ENCODE results near the gene PGAP2.

The PGAP2 gene

DNA sequence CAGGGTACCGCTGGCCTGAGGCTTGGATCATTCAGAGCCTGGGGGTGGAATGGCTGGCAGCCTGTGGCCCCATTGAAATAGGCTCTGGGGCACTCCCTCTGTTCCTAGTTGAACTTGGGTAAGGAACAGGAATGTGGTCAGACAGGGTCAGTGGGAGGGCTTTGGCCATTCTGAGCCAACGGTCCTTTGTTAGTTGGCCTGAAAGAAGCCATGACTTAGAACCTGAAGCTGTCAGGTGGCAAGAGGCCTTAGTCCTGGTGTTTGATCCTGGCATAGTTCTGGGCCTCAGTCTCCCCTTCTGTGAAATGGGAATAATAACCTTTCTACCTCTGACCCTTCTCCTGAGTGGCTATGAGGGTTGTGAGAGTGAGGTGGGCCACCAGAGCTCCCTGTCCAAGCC, 8.3 kb downstream of the PGAP2 start:
- no peaks in the 10 kb centered on the region for H3K9me3 ChIP-seq (ENCODE audit: control insufficient read depth, insufficient read depth, low read length)

DNA sequence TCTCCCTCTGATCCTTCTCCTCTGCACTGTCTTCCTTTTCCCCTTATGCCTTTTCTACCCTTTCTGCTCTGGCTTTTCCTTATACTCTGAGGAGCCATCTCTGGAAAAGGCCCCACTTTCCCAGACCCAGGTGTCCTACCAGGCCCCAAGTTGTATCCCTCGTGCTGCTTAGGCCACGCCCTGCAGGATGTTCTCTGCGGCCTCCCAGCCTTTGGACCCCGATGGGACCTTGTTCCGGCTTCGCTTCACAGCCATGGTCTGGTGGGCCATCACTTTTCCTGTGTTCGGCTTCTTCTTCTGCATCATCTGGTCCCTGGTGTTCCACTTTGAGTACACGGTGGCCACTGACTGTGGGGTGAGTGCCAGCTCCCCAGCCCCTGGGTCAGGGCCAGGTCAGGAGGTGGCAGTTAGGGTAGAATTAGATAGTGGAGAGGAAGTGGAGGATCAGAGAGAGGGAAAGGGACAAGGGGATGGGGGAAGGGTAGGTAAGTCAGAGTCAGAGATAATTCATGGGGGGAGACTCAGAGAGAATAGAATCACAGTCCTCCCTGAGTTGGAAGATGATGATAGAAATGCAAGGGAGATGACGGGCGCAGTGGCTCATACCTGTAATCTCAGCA, 8.9 kb downstream of the PGAP2 start:
- Histone ChIP-seq H3K4me1 (ENCODE audit: insufficient read depth, low read length) (no peaks in the 10 kb centered on the region), H3K9me3 (ENCODE audit: control insufficient read depth, insufficient read depth, low read length) (no peaks in the 10 kb centered on the region), H3K36me3 (ENCODE audit: insufficient read depth, low read length) (no peaks in the 10 kb centered on the region; the same call in 1 of the 2 replicates), H3K9ac (ENCODE audit: low read depth, low read length) (no peak overlapping the region)

More for the DNA sequence above, 8.3 kb downstream of the PGAP2 start:
- Histone ChIP-seq H3K36me3 (ENCODE audit: insufficient read depth, low read length) (no peaks in the 10 kb centered on the region; the same call in 1 of the 2 replicates), H3K4me1 (ENCODE audit: insufficient read depth, low read length) (no peaks in the 10 kb centered on the region), H3K9ac (ENCODE audit: low read depth, low read length) (no peak overlapping the region)

DNA sequence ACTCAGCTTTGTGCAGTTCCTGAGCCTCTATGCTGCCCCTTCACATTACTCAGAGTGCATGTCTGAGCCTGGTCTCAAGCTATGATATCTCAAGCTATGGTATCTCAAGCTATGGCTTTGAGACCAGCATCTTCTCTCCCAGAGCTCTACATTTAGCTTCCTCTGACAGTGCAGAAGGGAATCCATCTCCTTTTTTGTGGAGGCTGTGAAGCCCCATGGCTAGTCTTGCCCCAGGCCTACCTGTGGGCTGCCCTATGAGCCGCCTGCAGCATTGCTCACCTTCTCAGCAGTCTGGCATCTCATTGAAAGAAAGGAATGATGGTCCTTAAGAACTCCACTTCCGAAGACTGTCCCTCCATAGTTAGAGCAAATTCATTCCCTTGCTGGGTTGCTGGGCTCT, 12.6 kb downstream of the PGAP2 start:
- no peaks in the 10 kb centered on the region; the same call in 1 of the 2 replicates for H3K36me3 ChIP-seq (ENCODE audit: insufficient read depth, low read length)
- H3K9ac ChIP-seq (ENCODE audit: low read depth, low read length): no peak overlapping the region
- peaks cover 12% of the 10 kb centered on the region for H3K4me1 ChIP-seq (ENCODE audit: insufficient read depth, low read length)
- H3K9me3 ChIP-seq (ENCODE audit: control insufficient read depth, insufficient read depth, low read length): no peaks in the 10 kb centered on the region

DNA sequence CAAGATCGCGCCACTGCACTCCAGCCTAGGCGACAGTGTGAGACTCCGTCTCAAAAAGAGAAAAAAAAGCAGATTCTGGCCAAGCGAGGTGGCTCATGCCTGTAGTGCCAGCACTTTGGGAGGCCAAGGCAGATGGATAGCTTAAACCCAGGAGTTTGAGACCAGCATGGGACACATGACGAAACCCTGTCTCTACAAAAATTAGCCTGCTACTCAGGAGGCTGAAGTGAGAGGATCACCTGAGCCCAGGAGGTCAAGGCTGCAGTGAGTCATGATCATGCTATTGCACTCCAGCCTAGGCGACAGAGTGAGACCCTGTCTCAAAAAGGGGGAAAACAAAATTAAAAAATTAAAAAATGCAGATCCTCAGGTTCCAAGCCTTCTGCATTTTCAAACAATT, 14.0 kb downstream of the PGAP2 start:
- peaks cover 24% of the 10 kb centered on the region for H3K4me1 ChIP-seq (ENCODE audit: insufficient read depth, low read length)
- peaks cover 7% of the 10 kb centered on the region for H3K36me3 ChIP-seq (ENCODE audit: insufficient read depth, low read length)

DNA sequence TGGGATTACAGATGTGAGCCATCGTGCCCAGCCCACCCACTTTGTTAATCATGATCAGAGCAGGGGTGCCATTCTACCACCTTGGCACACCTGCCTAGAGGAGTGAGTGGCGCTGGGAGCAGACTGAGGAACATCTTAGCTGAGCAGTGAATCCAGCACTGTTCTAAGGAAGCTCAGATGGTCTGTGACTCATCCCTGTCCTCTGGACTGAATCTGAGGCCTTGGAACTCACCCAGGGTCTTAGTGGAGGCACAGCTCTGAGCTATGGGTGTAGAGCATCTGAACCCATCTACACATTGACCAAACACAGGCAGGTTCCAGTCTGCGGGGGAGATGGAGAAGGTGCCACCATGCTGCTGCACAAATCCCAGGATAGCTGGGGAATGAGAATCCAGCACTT, 14.9 kb downstream of the PGAP2 start:
- Histone ChIP-seq H3K36me3 (ENCODE audit: insufficient read depth, low read length) (peaks cover 7% of the 10 kb centered on the region; the same call in 1 of the 2 replicates), H3K9me3 (ENCODE audit: control insufficient read depth, insufficient read depth, low read length) (no peaks in the 10 kb centered on the region), H3K9ac (ENCODE audit: low read depth, low read length) (no peak overlapping the region), H3K4me1 (ENCODE audit: insufficient read depth, low read length) (peaks cover 26% of the 10 kb centered on the region)

More for the DNA sequence above, 14.0 kb downstream of the PGAP2 start:
- H3K9ac ChIP-seq (ENCODE audit: low read depth, low read length): no peak overlapping the region
- no peaks in the 10 kb centered on the region for H3K9me3 ChIP-seq (ENCODE audit: control insufficient read depth, insufficient read depth, low read length)

DNA sequence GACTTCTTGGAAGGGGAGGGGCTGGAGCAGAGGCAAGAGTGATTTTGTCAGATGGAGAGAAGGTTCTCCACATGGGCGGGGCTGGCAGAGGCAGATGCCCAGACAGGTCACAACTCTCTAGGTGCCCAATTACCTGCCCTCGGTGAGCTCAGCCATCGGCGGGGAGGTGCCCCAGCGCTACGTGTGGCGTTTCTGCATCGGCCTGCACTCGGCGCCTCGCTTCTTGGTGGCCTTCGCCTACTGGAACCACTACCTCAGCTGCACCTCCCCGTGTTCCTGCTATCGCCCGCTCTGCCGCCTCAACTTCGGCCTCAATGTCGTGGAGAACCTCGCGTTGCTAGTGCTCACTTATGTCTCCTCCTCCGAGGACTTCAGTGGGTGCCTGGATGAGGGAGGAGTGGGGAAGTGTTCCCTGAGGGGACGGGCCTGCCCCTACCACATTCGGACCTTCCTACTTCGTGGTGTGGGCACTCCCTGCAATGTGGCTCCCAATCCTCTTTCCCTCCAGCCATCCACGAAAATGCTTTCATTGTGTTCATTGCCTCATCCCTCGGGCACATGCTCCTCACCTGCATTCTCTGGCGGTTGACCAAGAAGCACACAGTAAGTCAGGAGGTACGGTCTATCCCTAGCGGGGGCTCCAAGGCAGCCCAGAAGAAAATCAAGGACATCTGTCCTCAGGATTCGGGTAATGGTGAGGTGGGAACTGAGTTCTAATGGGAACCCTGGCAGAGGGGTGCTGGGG, 15.6 kb downstream of the PGAP2 start:
- H3K4me1 ChIP-seq (ENCODE audit: insufficient read depth, low read length): peaks cover 26% of the 10 kb centered on the region
- peaks cover 7% of the 10 kb centered on the region; the same call in 1 of the 2 replicates for H3K36me3 ChIP-seq (ENCODE audit: insufficient read depth, low read length)
- H3K9ac ChIP-seq (ENCODE audit: low read depth, low read length): no peak overlapping the region
- H3K9me3 ChIP-seq (ENCODE audit: control insufficient read depth, insufficient read depth, low read length): no peaks in the 10 kb centered on the region

DNA sequence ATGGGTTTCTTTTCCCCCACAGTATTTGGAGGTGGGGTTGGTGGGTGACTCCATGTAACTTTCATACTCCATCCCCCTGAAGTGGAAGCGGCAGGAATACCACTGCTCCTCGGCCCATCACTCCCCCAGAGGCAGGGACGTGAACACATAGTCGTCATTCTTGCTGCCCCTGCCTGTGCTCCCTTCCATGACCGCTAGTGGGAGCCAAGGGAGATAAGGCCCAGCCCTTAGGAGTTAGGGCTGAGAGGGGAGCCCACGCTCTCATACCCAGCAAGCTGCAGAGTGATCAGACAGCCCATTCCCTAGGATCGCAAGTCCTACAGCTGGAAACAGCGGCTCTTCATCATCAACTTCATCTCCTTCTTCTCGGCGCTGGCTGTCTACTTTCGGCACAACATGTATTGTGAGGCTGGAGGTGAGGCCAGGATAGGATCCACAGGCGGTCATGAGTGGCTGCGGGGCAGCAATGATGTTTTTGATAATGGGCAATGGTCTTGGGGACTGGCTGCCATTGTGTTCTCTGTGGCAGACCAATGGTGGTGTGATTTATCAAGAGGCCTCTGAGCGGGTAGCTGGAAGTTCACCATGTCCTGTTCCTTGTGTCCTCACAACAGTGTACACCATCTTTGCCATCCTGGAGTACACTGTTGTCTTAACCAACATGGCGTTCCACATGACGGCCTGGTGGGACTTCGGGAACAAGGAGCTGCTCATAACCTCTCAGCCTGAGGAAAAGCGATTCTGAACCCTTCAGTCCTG, 16.5 kb downstream of the PGAP2 start:
- Histone ChIP-seq H3K36me3 (ENCODE audit: insufficient read depth, low read length) (peaks cover 7% of the 10 kb centered on the region; the same call in 1 of the 2 replicates), H3K9ac (ENCODE audit: low read depth, low read length) (no peak overlapping the region), H3K9me3 (ENCODE audit: control insufficient read depth, insufficient read depth, low read length) (no peaks in the 10 kb centered on the region), H3K4me1 (ENCODE audit: insufficient read depth, low read length) (peaks cover 26% of the 10 kb centered on the region)

DNA sequence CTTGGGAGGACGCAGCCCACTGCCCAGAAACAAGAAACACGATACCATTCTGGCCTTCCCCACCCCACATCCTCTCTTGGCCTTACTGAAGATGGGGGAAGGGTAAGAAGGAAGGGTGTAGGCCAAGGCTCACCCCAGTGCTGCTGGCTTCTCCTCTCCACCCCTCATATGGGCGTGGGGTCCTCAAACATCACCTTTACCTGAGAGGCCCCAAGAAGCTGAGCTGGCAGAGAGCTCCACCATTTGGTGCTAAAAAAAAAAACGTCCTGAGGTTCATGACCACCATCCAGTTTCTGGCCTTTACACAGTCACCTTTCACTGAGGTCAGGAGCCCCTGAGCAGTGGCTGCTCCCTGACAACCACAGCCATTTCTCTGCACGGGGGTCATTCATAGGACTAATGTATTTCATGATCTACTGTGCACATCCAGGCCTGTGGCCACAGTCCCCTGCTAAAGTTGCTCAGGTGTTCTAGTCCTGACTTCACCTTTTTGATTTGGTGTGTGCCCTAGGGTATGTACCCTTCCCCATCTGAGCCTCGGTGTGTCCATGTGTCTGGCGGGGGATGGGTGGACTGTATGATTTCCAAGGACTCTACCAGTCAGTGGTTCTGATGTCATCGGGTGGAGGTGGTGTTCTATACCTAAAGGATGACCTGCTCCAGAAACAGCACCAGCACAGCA, 17.3 kb downstream of the PGAP2 start:
- Histone ChIP-seq H3K9ac (ENCODE audit: low read depth, low read length) (no peak overlapping the region), H3K9me3 (ENCODE audit: control insufficient read depth, insufficient read depth, low read length) (no peaks in the 10 kb centered on the region), H3K36me3 (ENCODE audit: insufficient read depth, low read length) (peaks cover 7% of the 10 kb centered on the region; the same call in 1 of the 2 replicates), H3K4me1 (ENCODE audit: insufficient read depth, low read length) (peaks cover 26% of the 10 kb centered on the region)

DNA sequence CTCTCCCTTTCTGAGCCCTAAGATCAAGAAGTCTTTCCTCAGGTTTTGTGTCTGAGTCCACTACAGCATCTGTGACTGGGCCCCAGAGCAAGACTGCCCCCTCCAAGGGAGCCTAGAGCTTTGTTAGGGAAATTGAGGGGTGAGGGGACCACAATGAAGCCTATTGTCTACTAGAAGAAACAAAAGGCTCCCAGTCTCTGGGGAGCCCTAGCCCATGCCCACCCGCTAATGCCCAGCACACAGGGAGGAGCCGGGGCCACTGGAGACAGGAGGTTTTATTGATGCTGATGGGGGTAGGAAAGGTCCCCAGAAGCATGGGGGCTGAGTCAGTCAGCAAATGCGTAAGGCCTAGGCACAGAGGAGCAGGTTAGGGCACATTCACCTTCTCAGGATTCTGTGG, 18.4 kb downstream of the PGAP2 start:
- H3K4me1 ChIP-seq (ENCODE audit: insufficient read depth, low read length): peaks cover 26% of the 10 kb centered on the region
- H3K9ac ChIP-seq (ENCODE audit: low read depth, low read length): no peak overlapping the region
- peaks cover 7% of the 10 kb centered on the region; the same call in 1 of the 2 replicates for H3K36me3 ChIP-seq (ENCODE audit: insufficient read depth, low read length)
- no peaks in the 10 kb centered on the region for H3K9me3 ChIP-seq (ENCODE audit: control insufficient read depth, insufficient read depth, low read length)

DNA sequence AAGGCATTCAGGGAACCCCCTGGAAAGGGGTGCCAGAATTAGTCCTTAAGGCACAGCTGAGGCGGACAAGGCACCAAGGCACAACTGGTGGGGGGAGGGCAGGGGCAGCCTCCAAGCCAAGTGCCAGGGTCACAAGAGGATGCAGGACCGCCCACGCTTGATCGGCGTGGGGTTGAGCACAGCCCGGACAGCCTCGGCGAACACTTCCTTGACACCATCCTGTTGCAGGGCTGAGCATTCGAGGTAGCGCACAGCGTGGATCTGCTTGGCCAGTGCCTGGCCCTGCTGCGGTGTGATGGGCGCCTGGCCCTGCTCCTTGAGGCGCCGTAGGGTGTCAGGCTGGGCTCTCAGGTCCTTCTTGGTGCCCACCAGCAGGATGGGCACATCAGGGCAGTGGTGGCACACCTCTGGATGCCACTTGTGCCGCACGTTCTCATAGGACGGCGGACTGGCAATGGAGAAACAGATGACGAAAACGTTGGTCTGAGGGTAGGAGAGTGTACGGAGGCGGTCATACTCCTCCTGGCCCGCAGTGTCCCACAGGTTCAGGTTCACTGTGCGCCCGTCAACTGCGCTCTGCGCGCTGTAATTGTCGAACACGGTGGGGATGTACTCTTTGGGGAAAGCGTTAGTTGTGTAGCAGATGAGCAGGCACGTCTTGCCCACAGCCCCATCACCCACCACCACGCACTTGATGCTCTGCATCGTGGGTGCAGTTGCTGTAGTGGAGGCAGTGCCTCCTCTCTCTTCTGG, 19.2 kb downstream of the PGAP2 start:
- Histone ChIP-seq H3K36me3 (ENCODE audit: insufficient read depth, low read length) (peaks cover 7% of the 10 kb centered on the region; the same call in 1 of the 2 replicates), H3K9ac (ENCODE audit: low read depth, low read length) (no peak overlapping the region), H3K9me3 (ENCODE audit: control insufficient read depth, insufficient read depth, low read length) (no peaks in the 10 kb centered on the region), H3K4me1 (ENCODE audit: insufficient read depth, low read length) (peaks cover 26% of the 10 kb centered on the region)

DNA sequence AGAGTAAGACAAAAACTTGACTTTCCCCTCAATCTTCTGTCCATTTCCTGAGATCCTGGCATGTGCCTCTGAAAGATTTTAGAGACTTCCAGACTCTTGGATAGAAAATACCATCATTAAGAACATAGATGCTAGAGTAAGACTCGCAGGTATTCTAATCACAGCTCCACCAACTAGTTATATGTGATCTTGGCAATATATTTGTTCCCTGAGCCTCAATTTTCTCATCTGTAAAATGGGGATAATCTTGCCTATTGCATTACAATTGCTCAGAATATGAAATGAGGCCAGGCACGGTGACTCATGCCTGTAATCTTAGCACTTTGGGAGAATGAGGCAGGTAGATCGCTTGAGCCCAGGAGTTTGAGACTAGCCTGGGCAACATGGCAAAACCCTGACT, 21.7 kb downstream of the PGAP2 start:
- no peak overlapping the region for H3K9ac ChIP-seq (ENCODE audit: low read depth, low read length)
- H3K4me1 ChIP-seq (ENCODE audit: insufficient read depth, low read length): peaks cover 36% of the 10 kb centered on the region
- no peaks in the 10 kb centered on the region for H3K9me3 ChIP-seq (ENCODE audit: control insufficient read depth, insufficient read depth, low read length)
- H3K36me3 ChIP-seq (ENCODE audit: insufficient read depth, low read length): peaks cover 7% of the 10 kb centered on the region; the same call in 1 of the 2 replicates

DNA sequence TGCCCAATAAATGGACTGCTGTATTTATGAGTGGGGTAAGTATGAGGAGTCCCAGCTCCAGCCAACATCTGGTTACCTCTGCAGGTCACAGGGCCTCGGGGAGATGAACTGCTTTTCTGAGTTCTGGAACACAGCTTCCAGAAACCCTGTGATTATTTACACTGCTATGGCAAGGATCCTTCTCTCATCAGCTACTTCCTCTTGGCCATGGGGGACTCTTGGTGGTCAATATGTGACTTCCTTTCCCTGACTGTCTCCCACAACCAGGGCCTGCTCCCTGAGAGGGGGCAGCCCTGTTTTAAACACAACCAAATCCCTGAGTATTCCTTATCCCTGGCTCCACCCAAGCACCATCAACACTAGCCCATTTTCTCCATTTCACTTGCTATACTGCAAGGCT, 22.4 kb downstream of the PGAP2 start:
- peaks cover 7% of the 10 kb centered on the region; the same call in 1 of the 2 replicates for H3K36me3 ChIP-seq (ENCODE audit: insufficient read depth, low read length)
- no peak overlapping the region for H3K9ac ChIP-seq (ENCODE audit: low read depth, low read length)
- peaks cover 36% of the 10 kb centered on the region for H3K4me1 ChIP-seq (ENCODE audit: insufficient read depth, low read length)
- no peaks in the 10 kb centered on the region for H3K9me3 ChIP-seq (ENCODE audit: control insufficient read depth, insufficient read depth, low read length)

DNA sequence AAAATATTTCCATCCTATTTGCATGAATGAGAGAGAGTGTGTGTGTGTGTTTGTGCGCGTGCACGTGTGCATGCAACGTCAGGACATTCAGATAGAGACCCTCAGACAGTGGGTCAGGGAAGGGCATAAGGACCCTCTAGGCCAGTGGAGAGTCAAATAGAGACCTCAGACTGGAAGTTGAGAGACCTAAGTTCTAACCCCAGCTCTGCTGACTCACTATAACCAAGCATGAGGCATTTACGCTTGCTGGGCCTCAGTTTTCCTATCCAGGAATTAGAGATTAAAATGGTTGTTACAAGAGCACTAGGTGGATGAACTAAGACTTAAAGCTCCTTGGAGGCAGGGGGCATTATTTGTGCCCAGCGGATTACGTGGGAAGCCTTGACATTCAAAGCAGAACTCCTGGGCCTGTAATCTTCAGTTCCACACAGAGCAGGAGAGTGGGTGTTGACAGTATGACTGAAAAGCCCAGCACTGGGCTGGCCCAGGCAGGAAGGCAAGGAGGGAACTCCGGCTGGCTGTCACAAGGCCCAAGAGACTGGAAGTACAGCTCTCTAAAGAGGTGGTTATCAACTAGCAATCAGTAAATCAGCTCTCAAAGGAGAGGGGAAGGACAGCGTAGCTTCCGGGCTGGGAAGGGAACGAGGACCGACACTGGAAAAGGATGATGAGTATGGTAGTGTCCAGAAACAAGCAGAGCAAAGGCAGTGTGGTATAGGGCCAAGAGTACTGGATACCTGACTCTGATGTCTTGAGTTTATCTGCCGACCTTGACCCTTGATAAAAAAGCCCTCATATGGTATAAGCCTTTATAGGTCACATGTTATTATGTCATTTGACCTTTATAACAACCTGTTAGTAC, 23.2 kb downstream of the PGAP2 start:
- H3K4me1 ChIP-seq (ENCODE audit: insufficient read depth, low read length): peaks cover 28% of the 10 kb centered on the region
- H3K36me3 ChIP-seq (ENCODE audit: insufficient read depth, low read length): peaks cover 4% of the 10 kb centered on the region; the same call in 1 of the 2 replicates
- no peak overlapping the region for H3K9ac ChIP-seq (ENCODE audit: low read depth, low read length)
- H3K9me3 ChIP-seq (ENCODE audit: control insufficient read depth, insufficient read depth, low read length): no peaks in the 10 kb centered on the region

Measured in ES-I3 (cell line).